IPS DF 6.9 (cell line): ENCODE measurements around the gene COL11A1.
"Not testable (repeated sequence)": the region's sequence is repeated elsewhere in the genome, so short reads cannot be mapped to it uniquely, and the experiment has no call there.

Source experiments
- DNase-seq: peaks from one replicate; pipeline ENCODE4 v3.0.0-alpha.2; 2013; ENCODE audit warnings: low read depth, low spot score
- H3K27ac ChIP-seq: one replicate; pipeline ENCODE4 v1.5.1; 2013; ENCODE audit warnings: low read length, control low read depth
- H3K27me3 ChIP-seq: 2 replicates; pipeline ENCODE4 v1.6.1; 2013; ENCODE audit warnings: mild to moderate bottlenecking, low read length; ENCODE audit not compliant: control insufficient read depth, insufficient read depth
- H3K36me3 ChIP-seq: 2 replicates; pipeline ENCODE4 v1.6.1; 2013; ENCODE audit warnings: low read length; ENCODE audit not compliant: control insufficient read depth, insufficient read depth
- H3K4me1 ChIP-seq: 2 replicates; pipeline ENCODE4 v1.6.1; 2013; ENCODE audit warnings: low read length; ENCODE audit not compliant: control insufficient read depth, insufficient read depth
- H3K4me3 ChIP-seq: 2 replicates; pipeline ENCODE4 v1.5.1; 2013; ENCODE audit warnings: mild to moderate bottlenecking, low read length
- H3K9me3 ChIP-seq: 2 replicates; pipeline ENCODE4 v1.6.1; 2013; ENCODE audit warnings: low read length, inconsistent platforms; ENCODE audit not compliant: control insufficient read depth, insufficient read depth
- WGBS: extraction: QIAGEN DNeasy Blood & Tissue Kit; methylation state at CpG from one replicate; pipeline ENCODE4 v1.1.7; 2013; ENCODE audit warnings: mixed read lengths, missing lambda C conversion rate; ENCODE audit not compliant: insufficient read length, insufficient coverage; 5-methylcytosine and 5-hydroxymethylcytosine counted together

COL11A1 gene

GRCh38 chr1:103084181-103084580, 24.1 kb downstream of the COL11A1 start:
- WGBS: no CpG with 5 or more reads among the region's 2 CpGs
- Histone ChIP-seq H3K36me3 (no peaks in the 10 kb centered on the region), H3K9me3 (no peaks in the 10 kb centered on the region), H3K4me3 (no peak overlapping the region), H3K27ac (no peak overlapping the region), H3K4me1 (no peaks in the 10 kb centered on the region), H3K27me3 (no peaks in the 10 kb centered on the region)
- DNase-seq: no peak

- no CpG with 5 or more reads among the region's 2 CpGs for WGBS
- no peaks in the 10 kb centered on the region for H3K36me3 ChIP-seq
- no peak overlapping the region for H3K27ac ChIP-seq
- no peaks in the 10 kb centered on the region for H3K4me1 ChIP-seq
- no peaks in the 10 kb centered on the region for H3K9me3 ChIP-seq
- H3K4me3 ChIP-seq: no peak overlapping the region
- DNase-seq: no peak
- H3K27me3 ChIP-seq: no peaks in the 10 kb centered on the region
Measured at GRCh38 chr1:103075316-103076000, 32.9 kb downstream of the COL11A1 start.

DNA sequence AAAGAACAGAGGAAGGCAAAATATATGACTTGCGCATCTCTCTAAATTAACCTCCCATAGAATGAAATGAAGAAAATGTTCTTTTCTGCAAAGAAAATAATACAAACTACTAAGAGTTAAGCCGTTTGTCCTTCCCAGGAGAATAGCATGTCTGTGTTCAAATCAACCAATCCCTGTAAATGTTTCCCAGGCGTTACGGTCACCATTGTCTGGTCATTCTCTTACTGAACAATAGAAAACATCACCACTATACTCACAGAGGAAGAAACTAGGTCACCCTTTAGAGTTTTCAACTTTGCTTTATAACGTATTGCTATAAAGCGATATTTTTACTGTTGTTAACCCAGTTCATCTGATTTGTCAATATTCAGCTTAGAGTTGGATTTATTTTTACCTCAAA, 34.1 kb downstream of the COL11A1 start:
- H3K27me3 ChIP-seq: no peaks in the 10 kb centered on the region
- no peak overlapping the region for H3K27ac ChIP-seq
- H3K4me3 ChIP-seq: no peak overlapping the region
- H3K4me1 ChIP-seq: no peaks in the 10 kb centered on the region
- DNase-seq: no peak
- H3K9me3 ChIP-seq: no peaks in the 10 kb centered on the region
- H3K36me3 ChIP-seq: no peaks in the 10 kb centered on the region
- WGBS: no CpG with 5 or more reads among the region's 6 CpGs

DNA sequence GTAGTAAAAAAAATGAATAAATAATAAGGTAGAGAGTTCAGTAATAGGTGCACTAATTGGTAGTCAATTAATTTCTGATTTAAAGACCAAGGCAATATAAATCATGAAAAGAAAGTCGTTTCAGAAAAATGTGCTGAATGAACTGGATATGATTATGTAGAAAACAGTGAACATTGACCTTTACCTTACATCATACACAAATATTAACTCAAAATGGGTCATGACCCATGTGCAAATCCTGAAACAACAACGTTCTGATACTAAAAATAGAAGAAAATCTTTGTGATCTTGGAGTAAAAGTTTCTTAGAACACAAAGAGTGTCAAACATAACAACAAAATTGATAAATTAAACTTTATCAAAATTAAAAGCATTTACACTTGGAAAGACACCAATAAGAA, 39.1 kb downstream of the COL11A1 start:
- Histone ChIP-seq H3K9me3 (no peaks in the 10 kb centered on the region), H3K4me1 (no peaks in the 10 kb centered on the region), H3K27ac (no peak overlapping the region), H3K27me3 (no peaks in the 10 kb centered on the region), H3K36me3 (no peaks in the 10 kb centered on the region), H3K4me3 (no peak overlapping the region)
- no peak for DNase-seq
- no CpG with 5 or more reads among the region's 2 CpGs for WGBS

- DNase-seq: no peak
- H3K36me3 ChIP-seq: no peaks in the 10 kb centered on the region
- no peaks in the 10 kb centered on the region for H3K27me3 ChIP-seq
- no peak overlapping the region for H3K4me3 ChIP-seq
- WGBS: no CpG with 5 or more reads among the region's 2 CpGs
- H3K4me1 ChIP-seq: no peaks in the 10 kb centered on the region
- no peaks in the 10 kb centered on the region for H3K9me3 ChIP-seq
- no peak overlapping the region for H3K27ac ChIP-seq
Measured at GRCh38 chr1:103063921-103064320, 44.4 kb downstream of the COL11A1 start.

DNA sequence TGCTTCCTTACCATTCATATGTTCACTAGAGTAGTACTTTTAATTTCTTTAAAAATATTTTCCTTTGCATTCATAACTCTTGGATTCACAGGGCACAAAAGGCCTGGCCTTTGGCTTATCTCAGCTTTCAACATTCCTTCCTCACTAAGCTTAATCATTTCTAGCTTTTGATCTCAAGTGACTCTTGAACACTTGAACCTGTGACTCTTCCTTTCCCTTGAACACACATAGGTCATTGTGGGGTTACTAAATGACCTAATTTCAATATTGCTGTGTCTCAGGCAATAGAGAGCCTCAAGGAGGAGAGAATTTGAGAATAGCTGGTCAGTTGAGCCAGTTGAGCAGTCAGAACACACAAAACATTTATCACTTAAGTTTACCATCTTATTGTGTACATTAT, 49.9 kb downstream of the COL11A1 start:
- no peaks in the 10 kb centered on the region for H3K4me1 ChIP-seq
- H3K27ac ChIP-seq: no peak overlapping the region
- H3K9me3 ChIP-seq: no peaks in the 10 kb centered on the region
- no peaks in the 10 kb centered on the region for H3K36me3 ChIP-seq
- no peaks in the 10 kb centered on the region for H3K27me3 ChIP-seq
- DNase-seq: no peak
- no peak overlapping the region for H3K4me3 ChIP-seq

GRCh38 chr1:103056423-103056822, 51.9 kb downstream of the COL11A1 start:
- H3K4me3 ChIP-seq: no peak overlapping the region
- no peak overlapping the region for H3K27ac ChIP-seq
- DNase-seq: no peak
- H3K36me3 ChIP-seq: no peaks in the 10 kb centered on the region
- H3K4me1 ChIP-seq: no peaks in the 10 kb centered on the region
- no CpG with 5 or more reads among the region's 1 CpG for WGBS
- H3K9me3 ChIP-seq: no peaks in the 10 kb centered on the region
- no peaks in the 10 kb centered on the region for H3K27me3 ChIP-seq

DNA sequence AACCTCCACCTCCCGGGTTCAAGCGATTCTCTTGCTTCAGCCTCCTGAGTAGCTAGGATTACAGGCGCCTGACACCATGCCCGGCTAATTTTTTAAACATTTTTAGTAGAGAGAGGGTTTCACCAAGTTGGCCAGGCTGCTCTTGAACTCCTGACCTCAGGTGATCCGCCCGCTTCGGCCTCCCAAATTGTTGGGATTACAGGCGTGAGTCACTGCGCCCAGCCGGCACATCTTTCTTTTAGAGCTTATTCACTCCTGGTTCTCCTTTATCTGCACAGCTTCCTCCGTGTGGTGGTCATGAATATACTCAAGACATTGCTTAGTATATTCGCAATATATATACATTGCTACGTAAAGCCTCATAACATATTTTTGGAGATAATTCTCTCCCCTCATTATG, 80.2 kb downstream of the COL11A1 start:
- WGBS: no CpG with 5 or more reads among the region's 13 CpGs
- DNase-seq, H3K27me3 ChIP-seq: not testable (repeated sequence)

DNA sequence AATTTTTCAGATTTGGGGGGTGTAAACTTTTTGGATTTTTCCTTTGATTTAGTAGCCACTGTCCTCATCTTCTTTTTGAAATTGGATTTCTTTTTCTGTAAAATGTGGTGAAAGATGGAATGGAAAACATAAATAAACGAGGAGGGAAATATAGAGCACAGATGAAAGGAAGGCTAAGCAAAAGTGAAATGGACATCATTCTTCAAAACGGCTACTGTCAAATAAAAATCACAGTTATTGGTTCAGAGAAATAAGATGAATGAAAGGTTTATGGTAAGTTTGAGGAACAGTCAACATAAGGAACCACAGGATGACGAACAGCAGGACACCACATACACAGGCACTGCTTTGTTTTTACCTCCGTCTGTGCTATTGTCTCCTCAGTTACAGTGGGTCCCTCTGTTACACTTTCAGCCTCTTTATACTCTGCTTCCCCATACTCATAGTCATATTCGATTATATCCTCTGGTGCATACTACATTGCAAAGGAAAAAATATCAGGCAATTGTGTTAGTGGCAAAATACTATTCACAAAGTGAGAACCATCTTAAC, 82.4 kb downstream of the COL11A1 start:
- no peak for DNase-seq

More for the DNA sequence above, 80.2 kb downstream of the COL11A1 start:
- not testable (repeated sequence) for H3K4me3 ChIP-seq, H3K27ac ChIP-seq, H3K4me1 ChIP-seq, H3K9me3 ChIP-seq, H3K36me3 ChIP-seq

DNA sequence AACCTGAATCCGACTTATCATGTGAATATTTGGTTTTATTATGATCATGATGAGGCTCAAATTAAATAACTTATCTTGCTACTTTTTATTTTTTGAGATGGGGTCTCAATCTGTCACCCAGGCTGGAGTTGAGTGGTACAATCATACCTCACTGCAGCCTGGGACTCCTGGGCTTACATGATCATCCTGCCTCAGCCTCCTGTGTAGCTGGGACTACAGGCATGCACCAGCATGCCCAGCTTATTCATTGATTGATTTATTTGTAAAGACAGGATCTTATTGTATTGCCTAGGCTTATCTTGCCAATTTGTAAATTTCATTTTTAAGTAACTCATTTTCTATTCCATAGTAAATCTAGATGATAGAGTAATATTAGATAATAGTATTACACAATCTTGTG, 84.3 kb downstream of the COL11A1 start:
- no peaks in the 10 kb centered on the region for H3K9me3 ChIP-seq
- H3K27ac ChIP-seq: no peak overlapping the region
- no CpG with 5 or more reads among the region's 1 CpG for WGBS
- no peaks in the 10 kb centered on the region for H3K4me1 ChIP-seq
- H3K4me3 ChIP-seq: no peak overlapping the region
- no peaks in the 10 kb centered on the region for H3K27me3 ChIP-seq
- DNase-seq: no peak
- no peaks in the 10 kb centered on the region for H3K36me3 ChIP-seq

More for the DNA sequence above, 82.4 kb downstream of the COL11A1 start:
- no peaks in the 10 kb centered on the region for H3K9me3 ChIP-seq
- H3K27me3 ChIP-seq: no peaks in the 10 kb centered on the region
- no CpG with 5 or more reads among the region's 5 CpGs for WGBS
- no peaks in the 10 kb centered on the region for H3K4me1 ChIP-seq
- no peak overlapping the region for H3K27ac ChIP-seq
- H3K36me3 ChIP-seq: no peaks in the 10 kb centered on the region
- H3K4me3 ChIP-seq: no peak overlapping the region

GRCh38 chr1:103002005-103002404, 106.3 kb downstream of the COL11A1 start:
- H3K4me3 ChIP-seq: no peak overlapping the region
- DNase-seq: no peak
- H3K36me3 ChIP-seq: no peaks in the 10 kb centered on the region
- H3K4me1 ChIP-seq: no peaks in the 10 kb centered on the region
- H3K27me3 ChIP-seq: no peaks in the 10 kb centered on the region
- no peak overlapping the region for H3K27ac ChIP-seq
- no peaks in the 10 kb centered on the region for H3K9me3 ChIP-seq
- no CpG with 5 or more reads among the region's 3 CpGs for WGBS
